Panc1 (cell line): ENCODE data around the gene SH3BP2. TPM values are rescaled to one million over a fixed set of nuclear protein-coding genes. Genes with fewer than 3 reads are reported as not detected.

Experiments used
- ATAC-seq: fragments of 200-7000 bp; cut with Tn5 transposase; 2 replicates; pipeline ENCODE4 v1.9.1; 2020; ENCODE audit warnings: mild to moderate bottlenecking, moderate library complexity
- BruUV-seq: library from RNA; stranded (reverse); fragments of 400-500 nt; replicated peaks from 2 replicates; lab custom pipeline; 2021; lab: Mats Ljungman, UMichigan
- CTCF ChIA-PET: fragments of 300-600 bp; sonication (Branson Sonifier 250); formaldehyde crosslinking; loops from one replicate; lab custom pipeline; 2022; ENCODE audit warnings: antibody characterized with exemption; lab: Charles Lee
- POLR2A ChIA-PET: fragments of 300-600 bp; sonication (Branson Sonifier 250); formaldehyde crosslinking; loops from one replicate; lab custom pipeline; 2022; ENCODE audit warnings: antibody characterized with exemption; lab: Charles Lee
- DNase-seq: peaks from one replicate; pipeline ENCODE4 v3.0.0-alpha.2; 2010; ENCODE audit warnings: low read depth, low spot score
- H3K27ac ChIP-seq: 2 replicates; pipeline ENCODE4 v1.5.1; 2011; ENCODE audit warnings: mild to moderate bottlenecking, low read length, inconsistent platforms
- H3K27me3 ChIP-seq: fragments of 200-500 bp; sonication (Bioruptor generic); 2 replicates; pipeline ENCODE4 v1.6.0; 2014; ENCODE audit warnings: low read length, inconsistent platforms; ENCODE audit not compliant: control insufficient read depth, insufficient read depth
- H3K36me3 ChIP-seq: fragments of 200-500 bp; sonication (Bioruptor generic); 2 replicates; pipeline ENCODE4 v1.5.1; 2014; ENCODE audit warnings: inconsistent platforms, mild to moderate bottlenecking, low read length, moderate library complexity; ENCODE audit not compliant: control insufficient read depth, insufficient read depth
- H3K4me1 ChIP-seq: 2 replicates; pipeline ENCODE4 v1.5.1; 2011; ENCODE audit warnings: inconsistent platforms, mild to moderate bottlenecking, low read length, moderate library complexity; ENCODE audit not compliant: control insufficient read depth, insufficient read depth
- H3K4me3 ChIP-seq, 2 experiments: 2 replicates each; pipeline ENCODE4 v1.5.1; 2011 to 2012; ENCODE audit warnings: low read depth in 2 of 2, low read length in 2 of 2, mild to moderate bottlenecking in 2 of 2, inconsistent platforms in 1 of 2, moderate library complexity in 1 of 2
- H3K9me3 ChIP-seq: fragments of 200-500 bp; sonication (Bioruptor generic); 2 replicates; pipeline ENCODE4 v1.5.1; 2014; ENCODE audit warnings: low read depth, mild to moderate bottlenecking, inconsistent platforms, low read length, moderate library complexity; ENCODE audit not compliant: control insufficient read depth, insufficient read depth
- POLR2AphosphoS5 ChIP-seq: IDR thresholded peaks from 2 replicates; pipeline ENCODE4 v1.6.1; 2012; ENCODE audit warnings: mild to moderate bottlenecking, low read depth, low read length, moderate library complexity
- REST ChIP-seq, 2 experiments: IDR thresholded peaks; 2 replicates each; pipeline ENCODE4 v1.6.1; 2011 to 2012; ENCODE audit warnings: low read depth in 2 of 2, control low read depth in 1 of 2, low read length in 1 of 2, mild to moderate bottlenecking in 1 of 2, moderate library complexity in 1 of 2; ENCODE audit not compliant: insufficient read depth in 1 of 2
- SIN3A ChIP-seq: IDR thresholded peaks from 2 replicates; pipeline ENCODE4 v1.6.1; 2012; ENCODE audit warnings: low read depth, mild to moderate bottlenecking, low read length, moderate library complexity, borderline replicate concordance; ENCODE audit not compliant: insufficient read depth
- TCF7L2 ChIP-seq: IDR thresholded peaks from 2 replicates; pipeline ENCODE4 v1.6.1; 2011; ENCODE audit warnings: mild to moderate bottlenecking, low read depth, low read length, inconsistent platforms
- in situ Hi-C: cut with HindIII; loops from 2 replicates; pipeline ENCODE4 v1.10.0; 2016; ENCODE audit warnings: low sequenced_read_pairs, low pct_unique_long_range_greater_than_20kb
- intact Hi-C: fragments of 100-400 bp; cut with micrococcal nuclease; formaldehyde crosslinking; loops from one replicate; pipeline ENCODE4 v1.10.0; 2022; ENCODE audit not compliant: unreplicated experiment
- total RNA-seq: library from RNA; stranded (reverse); gene quantifications from one replicate; pipeline ENCODE4 v1.2.1, GENCODE V29; 2021; ENCODE audit not compliant: unreplicated experiment
- TF ChIP-seq, protein P1 (sequence below): fragments of 450-650 bp; IDR thresholded peaks from 2 replicates; pipeline ENCODE4 v1.5.1; 2017; ENCODE audit warnings: mild to moderate bottlenecking

Gene SH3BP2
- total RNA-seq, 1 experiment from 2014 or later, result 93.4 TPM

- POLR2A ChIA-PET, result no interaction called here
- intact Hi-C loops, result no loop called here
These were observed 19.1 kb downstream of the SH3BP2 start for GRCh38 chr4:2811830-2812611.

GRCh38 chr4:2812612-2813354 is 19.9 kb downstream of the SH3BP2 start:
- intact Hi-C loops (no loop called here), in situ Hi-C loops (no loop called here)
- no peak overlapping the region for H3K4me3 ChIP-seq
- H3K36me3 ChIP-seq, result no peaks in the 10 kb centered on the region
- ChIA-PET CTCF (interaction anchor here (0.6 kb wide), 1 partner anchor 13 kb away, joined by 7 read pairs; no protein-coding TSS in a partner anchor), POLR2A (no interaction called here)
- TF ChIP-seq POLR2AphosphoS5 (no peak), SIN3A (no peak)
- TF ChIP-seq, protein P1, sequence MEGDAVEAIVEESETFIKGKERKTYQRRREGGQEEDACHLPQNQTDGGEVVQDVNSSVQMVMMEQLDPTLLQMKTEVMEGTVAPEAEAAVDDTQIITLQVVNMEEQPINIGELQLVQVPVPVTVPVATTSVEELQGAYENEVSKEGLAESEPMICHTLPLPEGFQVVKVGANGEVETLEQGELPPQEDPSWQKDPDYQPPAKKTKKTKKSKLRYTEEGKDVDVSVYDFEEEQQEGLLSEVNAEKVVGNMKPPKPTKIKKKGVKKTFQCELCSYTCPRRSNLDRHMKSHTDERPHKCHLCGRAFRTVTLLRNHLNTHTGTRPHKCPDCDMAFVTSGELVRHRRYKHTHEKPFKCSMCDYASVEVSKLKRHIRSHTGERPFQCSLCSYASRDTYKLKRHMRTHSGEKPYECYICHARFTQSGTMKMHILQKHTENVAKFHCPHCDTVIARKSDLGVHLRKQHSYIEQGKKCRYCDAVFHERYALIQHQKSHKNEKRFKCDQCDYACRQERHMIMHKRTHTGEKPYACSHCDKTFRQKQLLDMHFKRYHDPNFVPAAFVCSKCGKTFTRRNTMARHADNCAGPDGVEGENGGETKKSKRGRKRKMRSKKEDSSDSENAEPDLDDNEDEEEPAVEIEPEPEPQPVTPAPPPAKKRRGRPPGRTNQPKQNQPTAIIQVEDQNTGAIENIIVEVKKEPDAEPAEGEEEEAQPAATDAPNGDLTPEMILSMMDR, result no peak
- no peak for ATAC-seq
- H3K4me1 ChIP-seq, result peaks cover 38% of the 10 kb centered on the region
- H3K27me3 ChIP-seq, result no peaks in the 10 kb centered on the region
- DNase-seq, result no peak
- peak overlapping the region; percentile 72 for H3K27ac ChIP-seq
- no TSS peak for BruUV-seq
- no peaks in the 10 kb centered on the region for H3K9me3 ChIP-seq

More at GRCh38 chr4:2811830-2812611, 19.1 kb downstream of the SH3BP2 start:
- BruUV-seq, result no TSS peak
- DNase-seq, result no peak
- Histone ChIP-seq H3K27me3 (no peaks in the 10 kb centered on the region), H3K27ac (peak overlapping the region; percentile 72), H3K9me3 (no peaks in the 10 kb centered on the region), H3K4me1 (peaks cover 38% of the 10 kb centered on the region), H3K36me3 (no peaks in the 10 kb centered on the region), H3K4me3 (no peak overlapping the region)
- ATAC-seq, result peak; percentile 66
- in situ Hi-C loops, result no loop called here
- CTCF ChIA-PET, result interaction anchor here (0.6 kb wide), 1 partner anchor 12 kb away, joined by 7 read pairs; no protein-coding TSS in a partner anchor
- TF ChIP-seq, protein P1, result no peak
- no peak for TF ChIP-seq TCF7L2
- no peak for TF ChIP-seq REST (IDR thresholded peaks at IDR 0.05; ENCODE audit: insufficient read depth in 1 of 2, low read depth in 2 of 2, low read length in 1 of 2)
- TF ChIP-seq SIN3A, result no peak
- no peak for TF ChIP-seq POLR2AphosphoS5
